Transverse colon (tissue), 4 donors: ENCODE data around the gene PLXNC1.

Source experiments
- EP300 ChIP-seq: sonication (generic); formaldehyde crosslinking; IDR thresholded peaks from one replicate; pipeline ENCODE4 v1.6.1; 2017; ENCODE audit warnings: antibody characterized with exemption, low read depth
- POLR2A ChIP-seq: fragments of 450-650 bp; IDR thresholded peaks from one replicate; pipeline ENCODE4 v1.6.1; 2016; ENCODE audit warnings: antibody characterized with exemption, mild to moderate bottlenecking, moderate library complexity
- POLR2AphosphoS5 ChIP-seq, 3 donors: sonication (generic); formaldehyde crosslinking; IDR thresholded peaks; one replicate each; pipeline ENCODE4 v1.6.1; 2016; ENCODE audit warnings: antibody characterized with exemption in 3 of 3
- TF ChIP-seq, protein P1 (sequence below), 5 experiments: fragments of 200-600 bp in 3 of 5; fragments of 450-650 bp in 2 of 5; sonication (generic) in 3 of 5; IDR thresholded peaks; 1 replicate in 2 of 5; 2 replicates in 3 of 5; pipeline ENCODE4 v1.5.1; 2016 to 2017; ENCODE audit warnings: antibody characterized with exemption in 5 of 5, inconsistent platforms in 3 of 5, mild to moderate bottlenecking in 2 of 5, moderate library complexity in 1 of 5

DNA sequence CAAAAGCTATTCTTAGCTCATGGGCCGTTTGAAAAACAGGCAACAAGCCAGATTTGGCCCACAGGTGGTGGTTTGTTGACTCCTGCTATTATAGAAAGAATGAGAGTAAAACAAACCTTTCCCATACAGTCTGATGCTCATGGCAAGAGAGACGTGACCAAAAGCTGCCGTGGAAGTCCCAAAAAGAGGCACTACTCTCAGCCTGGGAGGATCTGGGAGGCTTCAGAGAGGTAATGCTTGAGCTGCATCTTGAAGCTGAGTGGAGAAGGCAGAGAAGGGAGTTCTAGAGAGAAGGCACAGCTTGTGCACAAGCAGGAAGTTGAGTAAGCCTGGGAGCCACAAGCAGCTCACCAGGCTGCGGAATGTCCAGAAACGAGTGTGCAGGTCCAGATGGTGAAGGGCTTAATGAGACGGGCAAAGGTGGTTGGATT, 9.6 kb downstream of the PLXNC1 start:
- TF ChIP-seq POLR2AphosphoS5 (IDR thresholded peaks at IDR 0.05) (no peak), EP300 (no peak), POLR2A (no peak)
- TF ChIP-seq, protein P1, sequence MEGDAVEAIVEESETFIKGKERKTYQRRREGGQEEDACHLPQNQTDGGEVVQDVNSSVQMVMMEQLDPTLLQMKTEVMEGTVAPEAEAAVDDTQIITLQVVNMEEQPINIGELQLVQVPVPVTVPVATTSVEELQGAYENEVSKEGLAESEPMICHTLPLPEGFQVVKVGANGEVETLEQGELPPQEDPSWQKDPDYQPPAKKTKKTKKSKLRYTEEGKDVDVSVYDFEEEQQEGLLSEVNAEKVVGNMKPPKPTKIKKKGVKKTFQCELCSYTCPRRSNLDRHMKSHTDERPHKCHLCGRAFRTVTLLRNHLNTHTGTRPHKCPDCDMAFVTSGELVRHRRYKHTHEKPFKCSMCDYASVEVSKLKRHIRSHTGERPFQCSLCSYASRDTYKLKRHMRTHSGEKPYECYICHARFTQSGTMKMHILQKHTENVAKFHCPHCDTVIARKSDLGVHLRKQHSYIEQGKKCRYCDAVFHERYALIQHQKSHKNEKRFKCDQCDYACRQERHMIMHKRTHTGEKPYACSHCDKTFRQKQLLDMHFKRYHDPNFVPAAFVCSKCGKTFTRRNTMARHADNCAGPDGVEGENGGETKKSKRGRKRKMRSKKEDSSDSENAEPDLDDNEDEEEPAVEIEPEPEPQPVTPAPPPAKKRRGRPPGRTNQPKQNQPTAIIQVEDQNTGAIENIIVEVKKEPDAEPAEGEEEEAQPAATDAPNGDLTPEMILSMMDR (IDR thresholded peaks at IDR 0.05): no peak
